HG03064 (cell line): Measurements from ENCODE around the gene OR5K1.

ENCODE experiments used
- ATAC-seq: cut with Tn5 transposase; IDR thresholded peaks from one replicate; pipeline ENCODE4 v1.9.1; 2021; ENCODE audit warnings: low read depth; ENCODE audit not compliant: unreplicated experiment

Gene OR5K1

GRCh38 chr3:98462901-98463300 is at the start of gene OR5K1:
OR5K1 (plus strand) TSS chr3:98463201; CDS start chr3:98469577, 6,376 bp downstream.
- ATAC-seq: no peak

DNA sequence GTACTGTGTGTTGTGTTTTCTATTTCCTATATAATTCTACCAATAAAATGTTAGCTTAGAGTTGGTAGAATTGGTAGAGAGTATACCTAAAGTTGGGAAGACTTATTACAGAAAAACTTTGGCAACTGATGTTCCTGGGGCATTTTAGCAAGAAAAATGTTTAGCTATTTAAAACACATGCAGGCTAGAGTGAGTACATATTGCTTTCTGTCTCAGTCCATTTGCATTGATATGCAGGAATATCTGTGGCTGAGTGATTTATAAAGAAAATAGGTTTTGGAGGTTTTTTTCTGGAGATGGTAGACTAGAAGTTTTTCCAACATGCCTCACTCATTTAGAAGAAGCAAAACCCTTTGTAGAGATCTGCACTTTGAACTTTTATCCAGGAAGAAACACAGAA is 30.4 kb upstream of the OR5K1 start:
- no peak for ATAC-seq

DNA sequence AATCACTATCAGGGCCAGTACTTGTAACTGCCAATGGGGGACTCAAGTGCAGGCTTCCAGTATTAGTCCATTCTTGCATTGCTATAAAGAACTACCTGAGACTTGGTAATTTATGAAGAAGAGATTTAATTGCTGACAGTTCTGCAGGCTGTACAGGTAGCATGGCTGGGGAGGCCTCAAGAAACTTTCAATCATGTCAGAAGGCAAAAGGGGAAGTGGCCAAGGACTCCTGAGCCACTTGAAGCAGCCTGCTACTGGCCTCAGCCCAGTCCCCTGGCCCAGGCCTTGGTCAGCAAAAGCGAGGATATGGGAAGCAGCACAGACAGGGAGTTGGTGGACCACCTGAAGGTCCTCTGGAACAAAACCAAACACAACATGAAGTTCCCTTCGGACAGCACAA is 29.2 kb upstream of the OR5K1 start:
- no peak for ATAC-seq

GRCh38 chr3:98434412-98434811 is 28.6 kb upstream of the OR5K1 start:
- no peak for ATAC-seq

GRCh38 chr3:98440283-98440682 is 22.7 kb upstream of the OR5K1 start:
- no peak for ATAC-seq

GRCh38 chr3:98445949-98446406 is 17.0 kb upstream of the OR5K1 start:
- ATAC-seq: peak; percentile 83

DNA sequence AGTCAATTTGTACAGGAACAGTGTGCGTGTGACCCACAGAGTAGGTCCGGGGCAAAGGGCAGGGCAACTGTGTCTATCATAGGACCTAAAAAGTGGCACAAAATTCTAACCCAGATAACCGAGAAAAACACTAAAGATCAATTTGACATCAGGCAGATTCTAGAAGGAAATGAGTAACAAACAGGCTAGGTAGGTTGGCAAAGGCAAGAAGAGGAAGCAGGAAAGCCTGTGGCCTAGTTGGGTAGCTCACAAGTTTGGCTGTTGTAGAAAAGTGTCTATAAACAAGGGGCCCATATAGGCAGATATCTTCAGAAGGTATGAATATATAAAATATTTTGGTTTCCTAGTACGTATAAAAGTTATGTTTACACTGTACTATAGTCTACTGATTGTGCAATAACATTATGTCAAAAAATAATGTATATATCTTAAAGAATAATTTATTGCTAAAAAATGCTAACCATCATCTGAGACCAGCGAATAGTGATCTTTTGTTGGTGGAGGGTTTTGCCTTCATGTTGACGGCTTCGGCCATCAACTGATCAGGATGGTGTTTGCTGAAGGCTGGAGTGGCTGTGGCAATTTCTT is 13.3 kb upstream of the OR5K1 start:
- ATAC-seq: no peak

- ATAC-seq: no peak
Measured at GRCh38 chr3:98450372-98450771, 12.6 kb upstream of the OR5K1 start.

- ATAC-seq: no peak
Measured at GRCh38 chr3:98453827-98454226, 9.2 kb upstream of the OR5K1 start.

DNA sequence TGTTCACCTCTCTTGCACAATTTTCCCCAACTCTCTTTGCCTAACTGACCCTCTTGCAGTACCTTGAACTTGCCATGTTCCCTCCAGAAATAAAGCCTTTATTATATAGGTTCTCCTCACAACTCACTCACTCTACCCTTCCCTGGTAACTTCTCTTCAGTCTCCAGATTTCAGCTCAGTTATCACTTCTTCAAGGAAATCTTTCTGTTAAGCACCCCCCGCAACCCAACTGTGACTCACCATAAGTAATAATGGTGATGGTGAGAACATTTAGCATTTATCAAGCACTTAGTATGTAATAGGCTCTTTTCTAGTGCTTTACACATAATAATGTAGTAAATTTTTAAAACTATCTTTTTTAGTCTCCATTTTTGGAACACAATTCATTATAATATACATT is 8.1 kb upstream of the OR5K1 start:
- ATAC-seq: no peak

DNA sequence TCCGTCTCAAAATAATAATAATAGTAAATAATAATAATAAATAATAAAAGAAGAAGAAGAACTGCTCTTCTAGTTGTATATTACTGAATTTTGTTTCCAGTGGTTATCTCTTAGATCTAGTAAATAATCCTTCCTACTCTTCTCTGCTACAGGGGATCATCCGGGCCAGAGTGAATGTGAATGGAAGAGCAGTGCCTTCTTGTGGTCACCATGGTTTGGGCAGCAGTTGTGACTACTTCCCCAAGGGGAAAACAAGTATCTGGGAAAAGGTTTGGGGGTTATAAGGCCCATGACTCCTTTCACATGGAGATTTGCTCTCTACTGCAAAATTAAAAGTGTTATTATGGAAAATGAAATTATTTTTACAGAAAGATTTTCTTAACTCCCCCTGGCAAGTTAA is 5.5 kb upstream of the OR5K1 start:
- ATAC-seq: no peak

- ATAC-seq: no peak
Measured at GRCh38 chr3:98460220-98460619, 2.8 kb upstream of the OR5K1 start.

GRCh38 chr3:98482717-98483482 is 19.9 kb downstream of the OR5K1 start:
- no peak for ATAC-seq

GRCh38 chr3:98483626-98484025 is 20.6 kb downstream of the OR5K1 start:
- no peak for ATAC-seq

DNA sequence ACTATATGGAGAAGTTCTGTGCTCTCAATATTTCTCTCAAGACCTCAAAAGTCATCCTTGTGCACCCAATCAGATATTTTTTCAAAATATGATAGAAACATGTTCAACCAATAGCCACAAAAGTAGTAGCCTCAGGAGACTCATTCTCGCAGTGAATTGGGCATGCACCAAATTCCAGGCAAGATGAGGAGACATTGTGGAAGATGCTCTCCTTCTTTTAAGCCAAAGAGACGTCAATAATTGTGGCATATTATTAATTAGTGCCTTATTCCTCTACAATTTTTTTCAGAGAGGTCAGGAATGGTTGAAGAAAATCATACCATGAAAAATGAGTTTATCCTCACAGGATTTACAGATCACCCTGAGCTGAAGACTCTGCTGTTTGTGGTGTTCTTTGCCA is 34.4 kb downstream of the OR5K1 start, which contains the start of gene OR5K2:
Gene OR5K2 (plus strand): TSS at position 301 of the 400 bp plus-strand sequence. CDS start 0 bp downstream, at position 301.
- no peak for ATAC-seq

GRCh38 chr3:98500019-98500418 is 37.0 kb downstream of the OR5K1 start:
- ATAC-seq: no peak

GRCh38 chr3:98501270-98501669 is 38.3 kb downstream of the OR5K1 start:
- no peak for ATAC-seq

DNA sequence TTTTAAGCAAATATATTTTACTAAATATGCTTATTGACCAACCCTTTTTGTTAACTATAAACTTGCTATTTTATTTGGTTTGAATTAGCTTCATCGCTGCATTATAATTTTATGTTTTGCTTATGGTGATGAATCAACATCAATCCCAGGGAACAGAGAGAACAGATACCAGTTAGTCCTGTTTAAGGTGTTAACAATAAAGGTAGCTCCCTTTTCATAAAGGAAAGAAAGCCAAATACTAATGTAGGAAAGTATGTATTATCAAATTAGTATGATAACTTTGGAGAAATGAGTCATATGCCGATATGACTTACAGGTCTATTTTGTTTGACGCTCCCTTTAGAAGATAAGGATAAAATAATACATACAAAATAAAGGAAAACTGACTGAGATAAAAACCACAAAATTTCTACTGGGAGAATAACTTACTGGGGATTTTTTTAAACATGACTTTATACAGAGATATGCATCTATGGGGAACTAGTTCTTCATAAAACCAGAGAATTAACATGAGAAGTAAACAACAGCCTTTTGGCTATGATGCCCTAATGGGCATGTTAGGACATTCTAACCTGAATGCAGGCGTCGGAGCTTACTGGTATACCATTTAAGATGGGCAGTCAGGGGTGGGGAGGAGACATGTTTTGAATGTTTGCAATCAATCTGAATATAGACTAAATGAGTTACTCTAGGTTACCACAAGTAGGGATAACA is 39.0 kb downstream of the OR5K1 start:
- no peak for ATAC-seq

GRCh38 chr3:98504539-98504938 is 41.5 kb downstream of the OR5K1 start:
- ATAC-seq: no peak

- ATAC-seq: no peak
Measured at GRCh38 chr3:98508582-98508981, 45.6 kb downstream of the OR5K1 start.

DNA sequence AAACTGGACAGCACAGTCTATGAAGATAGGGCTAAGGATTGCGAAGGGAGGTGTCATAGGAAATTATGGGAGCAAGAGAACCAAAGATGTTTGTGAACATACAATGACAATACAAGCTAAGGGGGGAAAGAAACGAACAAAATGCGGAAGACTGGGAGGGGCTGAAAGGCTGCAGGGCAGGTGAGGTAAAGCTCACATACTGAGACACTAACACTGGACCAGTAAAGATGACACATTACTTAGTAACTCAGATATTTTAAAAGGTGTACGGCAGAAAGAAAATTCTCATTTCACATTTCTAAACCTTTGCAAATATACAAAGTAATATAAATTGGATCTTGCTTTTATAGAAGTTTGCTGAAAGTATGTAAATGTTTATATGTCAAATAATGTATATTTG is 49.6 kb downstream of the OR5K1 start:
- ATAC-seq: no peak
